Measurements from ENCODE around the gene TMEM184B. TPM values are rescaled to one million over a fixed set of nuclear protein-coding genes. Genes with fewer than 3 reads are reported as not detected.
"Not testable (repeated sequence)": the region's sequence is repeated elsewhere in the genome, so short reads cannot be mapped to it uniquely, and the experiment has no call there.

Gene TMEM184B
- polyA plus RNA-seq, 1 donor (not counting 4 experiments of a cell fraction or from before 2014, with no cell fraction given), result 18.8 TPM

DNA sequence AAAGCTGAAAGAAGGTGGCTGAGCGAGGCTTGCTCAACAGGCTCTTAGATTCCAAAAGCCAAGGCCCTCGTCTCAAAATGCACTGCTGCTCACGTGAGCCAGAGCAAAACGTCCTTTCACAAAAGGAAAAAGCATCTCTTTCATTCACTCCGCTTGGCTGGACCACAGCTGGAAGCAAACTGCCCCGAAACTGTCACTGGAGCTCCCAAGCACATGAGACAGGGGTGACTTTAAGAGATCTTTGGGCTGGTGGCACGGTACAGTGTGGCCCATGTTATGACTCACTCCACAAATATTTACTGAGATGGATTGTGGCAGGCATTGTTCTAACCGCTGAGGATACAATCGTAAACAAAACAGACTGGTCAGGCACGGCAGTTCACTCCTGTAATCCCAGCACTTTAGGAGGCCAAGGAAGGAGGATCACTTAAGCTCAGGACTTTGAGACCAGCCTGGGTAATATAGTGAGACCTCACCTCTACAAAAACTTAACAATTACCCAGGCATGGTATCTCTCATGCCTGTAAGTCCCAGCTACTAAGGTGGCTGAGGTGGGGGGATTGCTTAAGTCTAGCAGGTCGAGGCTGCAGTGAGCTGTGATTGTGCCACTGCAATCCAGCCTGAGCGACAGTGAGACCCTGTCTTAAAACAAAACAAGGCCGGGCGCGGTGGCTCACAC is 94.7 kb downstream of the TMEM184B start:
- Histone ChIP-seq H3K4me1 (ENCODE audit: control insufficient read depth, extremely low read depth, insufficient read depth, low read length) (peaks cover 51% of the 10 kb centered on the region), H3K9ac (ENCODE audit: control insufficient read depth, extremely low read depth, insufficient read depth, low read length) (peak overlapping the region; percentile 33), H3K9me3 (ENCODE audit: control insufficient read depth, low read depth, low read length) (no peaks in the 10 kb centered on the region), H3K27ac (ENCODE audit: control insufficient read depth, insufficient read depth, low read length) (peak overlapping the region; percentile 49), H2AFZ (ENCODE audit: control insufficient read depth, low read length) (no peak overlapping the region), H4K20me1 (ENCODE audit: control insufficient read depth, extremely low read depth, insufficient read depth, low read length) (no peaks in the 10 kb centered on the region), H3K79me2 (ENCODE audit: control insufficient read depth, insufficient read depth, low read length) (no peaks in the 10 kb centered on the region), H3K4me3 (ENCODE audit: control insufficient read depth in 2 of 3, extremely low read depth in 1 of 3, insufficient read depth in 2 of 3, low read depth in 1 of 3, low read length in 3 of 3) (no peak overlapping the region), H3K27me3 (ENCODE audit: control insufficient read depth, extremely low read depth, insufficient read depth, low read length) (no peaks in the 10 kb centered on the region), H3K4me2 (ENCODE audit: control insufficient read depth, extremely low read depth, insufficient read depth, low read depth, low read length) (peak overlapping the region; percentile 58), H3K9me1 (ENCODE audit: control insufficient read depth, extremely low read depth, insufficient read depth, low read length) (no peaks in the 10 kb centered on the region), H3K36me3 (ENCODE audit: control insufficient read depth in 2 of 2, extremely low read depth in 1 of 2, insufficient read depth in 2 of 2, low read length in 2 of 2) (no peaks in the 10 kb centered on the region)
- FAIRE-seq, result peak; percentile 49
- dilution Hi-C loops (cut with MboI; ENCODE audit: extremely low pct_ligation_motif_present, low sequenced_read_pairs), result no loop called here
- no peak for DNase-seq (ENCODE audit: low read depth, low spot score)
- no peak for TF ChIP-seq EZH2 (IDR thresholded peaks at IDR 0.05; ENCODE audit: low read length)
- TF ChIP-seq, protein P1, sequence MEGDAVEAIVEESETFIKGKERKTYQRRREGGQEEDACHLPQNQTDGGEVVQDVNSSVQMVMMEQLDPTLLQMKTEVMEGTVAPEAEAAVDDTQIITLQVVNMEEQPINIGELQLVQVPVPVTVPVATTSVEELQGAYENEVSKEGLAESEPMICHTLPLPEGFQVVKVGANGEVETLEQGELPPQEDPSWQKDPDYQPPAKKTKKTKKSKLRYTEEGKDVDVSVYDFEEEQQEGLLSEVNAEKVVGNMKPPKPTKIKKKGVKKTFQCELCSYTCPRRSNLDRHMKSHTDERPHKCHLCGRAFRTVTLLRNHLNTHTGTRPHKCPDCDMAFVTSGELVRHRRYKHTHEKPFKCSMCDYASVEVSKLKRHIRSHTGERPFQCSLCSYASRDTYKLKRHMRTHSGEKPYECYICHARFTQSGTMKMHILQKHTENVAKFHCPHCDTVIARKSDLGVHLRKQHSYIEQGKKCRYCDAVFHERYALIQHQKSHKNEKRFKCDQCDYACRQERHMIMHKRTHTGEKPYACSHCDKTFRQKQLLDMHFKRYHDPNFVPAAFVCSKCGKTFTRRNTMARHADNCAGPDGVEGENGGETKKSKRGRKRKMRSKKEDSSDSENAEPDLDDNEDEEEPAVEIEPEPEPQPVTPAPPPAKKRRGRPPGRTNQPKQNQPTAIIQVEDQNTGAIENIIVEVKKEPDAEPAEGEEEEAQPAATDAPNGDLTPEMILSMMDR (optimal IDR thresholded peaks at IDR 0.05 in 1 of 3, IDR thresholded peaks at IDR 0.05 in 1 of 3, conservative IDR thresholded peaks at IDR 0.05 in 1 of 3; ENCODE audit: extremely low read depth in 1 of 3, insufficient read depth in 2 of 3, low read length in 3 of 3), result no peak

DNA sequence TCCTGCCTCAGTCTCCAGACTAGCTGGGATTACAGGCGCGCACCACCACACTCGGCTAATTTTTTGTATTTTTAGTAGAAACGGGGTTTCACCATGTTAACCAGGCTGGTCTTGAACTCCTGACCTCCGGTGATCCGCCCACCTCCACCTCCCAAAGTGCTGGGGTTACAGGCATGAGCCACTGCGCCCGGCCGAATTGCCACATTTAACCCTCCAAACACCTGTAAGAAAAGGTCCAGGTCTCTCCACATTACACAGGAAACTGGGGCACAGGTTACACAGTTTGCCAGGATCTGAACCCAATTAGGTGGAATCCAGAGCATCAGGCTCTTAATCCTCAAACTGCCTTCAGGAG is 95.3 kb downstream of the TMEM184B start:
- H3K36me3 ChIP-seq (ENCODE audit: control insufficient read depth in 2 of 2, extremely low read depth in 1 of 2, insufficient read depth in 2 of 2, low read length in 2 of 2); H4K20me1 ChIP-seq (ENCODE audit: control insufficient read depth, extremely low read depth, insufficient read depth, low read length); dilution Hi-C loops (cut with MboI; ENCODE audit: extremely low pct_ligation_motif_present, low sequenced_read_pairs); H3K9me1 ChIP-seq (ENCODE audit: control insufficient read depth, extremely low read depth, insufficient read depth, low read length); H3K79me2 ChIP-seq (ENCODE audit: control insufficient read depth, insufficient read depth, low read length); FAIRE-seq; DNase-seq (ENCODE audit: low read depth, low spot score); H3K27me3 ChIP-seq (ENCODE audit: control insufficient read depth, extremely low read depth, insufficient read depth, low read length); H3K9me3 ChIP-seq (ENCODE audit: control insufficient read depth, low read depth, low read length); H3K4me2 ChIP-seq (ENCODE audit: control insufficient read depth, extremely low read depth, insufficient read depth, low read depth, low read length); H3K4me3 ChIP-seq (ENCODE audit: control insufficient read depth in 2 of 3, extremely low read depth in 1 of 3, insufficient read depth in 2 of 3, low read depth in 1 of 3, low read length in 3 of 3); H2AFZ ChIP-seq (ENCODE audit: control insufficient read depth, low read length): not testable (repeated sequence)
- Histone ChIP-seq H3K4me1 (ENCODE audit: control insufficient read depth, extremely low read depth, insufficient read depth, low read length) (peaks cover 56% of the 10 kb centered on the region), H3K27ac (ENCODE audit: control insufficient read depth, insufficient read depth, low read length) (peak overlapping the region; percentile 49), H3K9ac (ENCODE audit: control insufficient read depth, extremely low read depth, insufficient read depth, low read length) (peak overlapping the region; percentile 33)

DNA sequence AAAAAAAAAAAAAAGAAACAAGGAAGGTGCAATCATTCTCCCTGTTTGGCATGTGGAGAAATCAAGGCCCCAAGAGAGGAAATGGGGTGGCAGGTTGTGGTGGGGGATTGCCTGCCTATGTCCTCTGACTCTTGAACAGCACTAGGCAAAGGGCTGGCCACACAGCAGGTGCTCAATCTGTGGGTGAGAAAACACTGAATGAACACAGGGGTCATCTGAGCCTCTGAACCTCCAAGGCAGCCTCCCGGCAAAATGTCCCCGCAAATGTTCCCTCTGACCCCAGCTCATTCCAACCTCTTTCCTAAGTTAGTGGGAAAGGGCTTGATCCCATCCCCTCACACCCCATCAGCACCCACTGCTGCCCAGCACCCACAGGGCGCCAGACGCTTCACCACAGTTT is 95.8 kb downstream of the TMEM184B start:
- H3K27ac ChIP-seq (ENCODE audit: control insufficient read depth, insufficient read depth, low read length), result no peak overlapping the region
- H3K4me2 ChIP-seq (ENCODE audit: control insufficient read depth, extremely low read depth, insufficient read depth, low read depth, low read length), result no peak overlapping the region
- no peaks in the 10 kb centered on the region for H3K79me2 ChIP-seq (ENCODE audit: control insufficient read depth, insufficient read depth, low read length)
- no peaks in the 10 kb centered on the region for H3K36me3 ChIP-seq (ENCODE audit: control insufficient read depth in 2 of 2, extremely low read depth in 1 of 2, insufficient read depth in 2 of 2, low read length in 2 of 2)
- no peaks in the 10 kb centered on the region for H3K27me3 ChIP-seq (ENCODE audit: control insufficient read depth, extremely low read depth, insufficient read depth, low read length)
- no peak overlapping the region for H2AFZ ChIP-seq (ENCODE audit: control insufficient read depth, low read length)
- no peaks in the 10 kb centered on the region for H4K20me1 ChIP-seq (ENCODE audit: control insufficient read depth, extremely low read depth, insufficient read depth, low read length)
- H3K9ac ChIP-seq (ENCODE audit: control insufficient read depth, extremely low read depth, insufficient read depth, low read length), result no peak overlapping the region
- no peaks in the 10 kb centered on the region for H3K9me3 ChIP-seq (ENCODE audit: control insufficient read depth, low read depth, low read length)
- peaks cover 58% of the 10 kb centered on the region for H3K4me1 ChIP-seq (ENCODE audit: control insufficient read depth, extremely low read depth, insufficient read depth, low read length)
- dilution Hi-C loops (cut with MboI; ENCODE audit: extremely low pct_ligation_motif_present, low sequenced_read_pairs), result no loop called here
- TF ChIP-seq, protein P1 (optimal IDR thresholded peaks at IDR 0.05 in 1 of 3, IDR thresholded peaks at IDR 0.05 in 1 of 3, conservative IDR thresholded peaks at IDR 0.05 in 1 of 3; ENCODE audit: extremely low read depth in 1 of 3, insufficient read depth in 2 of 3, low read length in 3 of 3), result no peak
- TF ChIP-seq EZH2 (IDR thresholded peaks at IDR 0.05; ENCODE audit: low read length), result no peak
- DNase-seq (ENCODE audit: low read depth, low spot score) (no peak), FAIRE-seq (no peak)
- no peak overlapping the region for H3K4me3 ChIP-seq (ENCODE audit: control insufficient read depth in 2 of 3, extremely low read depth in 1 of 3, insufficient read depth in 2 of 3, low read depth in 1 of 3, low read length in 3 of 3)
- H3K9me1 ChIP-seq (ENCODE audit: control insufficient read depth, extremely low read depth, insufficient read depth, low read length), result no peaks in the 10 kb centered on the region

Data from keratinocyte (primary cell).